Upper lobe of left lung (tissue), 6 donors: ENCODE data around the gene DDAH1. TPM values are rescaled to one million over a fixed set of nuclear protein-coding genes. Genes with fewer than 3 reads are reported as not detected.
A peak's percentile ranks its signal among the peaks of the same experiment; 100 is the strongest.
"Not testable (repeated sequence)": the region's sequence is repeated elsewhere in the genome, so short reads cannot be mapped to it uniquely, and the experiment has no call there.

Source experiments
- ATAC-seq, 2 donors: fragments of 200-7000 bp; cut with Tn5 transposase; one replicate each; pipeline ENCODE4 v1.9.1; 2022; ENCODE audit warnings: mild to moderate bottlenecking in 2 of 2, moderate library complexity in 2 of 2; ENCODE audit not compliant: low FRiP score in 2 of 2
- DNase-seq, 2 donors: peaks; one replicate each; pipeline ENCODE4 v3.0.0-alpha.2; 2019 to 2020
- H3K27ac ChIP-seq, 4 donors: fragments of 200-600 bp; sonication (generic); one replicate each; pipeline ENCODE4 v1.5.1; 2016 to 2019
- H3K27me3 ChIP-seq, 4 donors: fragments of 200-600 bp; sonication (generic); one replicate each; pipeline ENCODE4 v1.5.1; 2017 to 2019
- H3K36me3 ChIP-seq, 4 donors: fragments of 200-600 bp; sonication (generic); one replicate each; pipeline ENCODE4 v1.5.1; 2016 to 2019
- H3K4me1 ChIP-seq, 4 donors: fragments of 200-600 bp; sonication (generic); one replicate each; pipeline ENCODE4 v1.5.1; 2018 to 2019
- H3K4me3 ChIP-seq, 4 donors: fragments of 200-600 bp; sonication (generic); one replicate each; pipeline ENCODE4 v1.5.1; 2017 to 2019; ENCODE audit warnings: mild to moderate bottlenecking in 2 of 4, moderate library complexity in 1 of 4
- H3K9me3 ChIP-seq, 4 donors: fragments of 200-600 bp; sonication (generic); one replicate each; pipeline ENCODE4 v1.5.1; 2018 to 2019
- EP300 ChIP-seq, 4 donors: sonication (generic); formaldehyde crosslinking; IDR thresholded peaks; one replicate each; pipeline ENCODE4 v1.5.1; 2017; ENCODE audit warnings: antibody characterized with exemption in 4 of 4, control low read depth in 2 of 4
- POLR2A ChIP-seq, 4 donors: fragments of 450-650 bp; IDR thresholded peaks; one replicate each; pipeline ENCODE4 v1.5.1; 2016 to 2017; ENCODE audit warnings: antibody characterized with exemption in 4 of 4, mild to moderate bottlenecking in 2 of 4
- POLR2AphosphoS5 ChIP-seq, 2 donors: sonication (generic); formaldehyde crosslinking; IDR thresholded peaks; one replicate each; pipeline ENCODE4 v1.5.1; 2017; ENCODE audit warnings: antibody characterized with exemption in 2 of 2
- WGBS, 2 donors: methylation state at CpG; one replicate each; pipeline ENCODE4 v1.1.5; 2017 to 2018; 5-methylcytosine and 5-hydroxymethylcytosine counted together
- total RNA-seq, 6 donors: library from RNA; depleted of rRNA in 4 of 6; stranded (reverse); fragments of >200 nt in 4 of 6; gene quantifications; one replicate each; pipeline versions ENCODE4 v1.1.0 to v1.2.1, GENCODE V29; 2016 to 2021
- TF ChIP-seq, protein P1 (sequence below), 6 experiments: fragments of 450-650 bp in 4 of 6; fragments of 200-600 bp in 2 of 6; sonication (generic) in 2 of 6; IDR thresholded peaks; one replicate each; pipeline ENCODE4 v1.5.1; 2016 to 2019; ENCODE audit warnings: antibody characterized with exemption in 6 of 6
- donor health status: DM: no; HTN: no; CAD: no; lungs with moderate emphysema.
- donor health status: DM: no; HTN: yes; CAD: no; lungs with severe emphysema.

Gene DDAH1
- total RNA-seq, 6 donors from 2014 or later, result 24.1 to 78.8 (median 52.6) TPM

DNA sequence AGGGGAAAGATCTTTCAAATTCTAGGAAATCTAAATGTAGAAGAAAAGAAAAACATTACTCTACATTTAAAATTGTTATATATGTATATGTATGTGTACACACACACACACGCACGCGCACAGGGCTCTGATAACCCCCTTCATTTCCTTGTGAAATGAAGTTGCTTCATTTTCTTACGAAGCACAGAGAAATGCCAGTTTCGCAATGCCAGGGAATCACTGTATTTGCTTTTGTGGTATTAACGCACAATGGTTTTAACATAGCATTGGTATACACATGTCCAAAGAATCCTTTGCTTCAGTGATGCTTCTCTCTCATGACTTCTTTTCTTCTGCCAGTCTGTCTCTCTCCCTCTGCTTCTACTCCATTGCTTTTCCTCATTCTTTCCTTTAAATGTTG lies 8.4 kb upstream of the DDAH1 start:
- H3K4me1 ChIP-seq, result no peaks in the 10 kb centered on the region
- ATAC-seq, result no peak
- no peak overlapping the region for H3K4me3 ChIP-seq

DNA sequence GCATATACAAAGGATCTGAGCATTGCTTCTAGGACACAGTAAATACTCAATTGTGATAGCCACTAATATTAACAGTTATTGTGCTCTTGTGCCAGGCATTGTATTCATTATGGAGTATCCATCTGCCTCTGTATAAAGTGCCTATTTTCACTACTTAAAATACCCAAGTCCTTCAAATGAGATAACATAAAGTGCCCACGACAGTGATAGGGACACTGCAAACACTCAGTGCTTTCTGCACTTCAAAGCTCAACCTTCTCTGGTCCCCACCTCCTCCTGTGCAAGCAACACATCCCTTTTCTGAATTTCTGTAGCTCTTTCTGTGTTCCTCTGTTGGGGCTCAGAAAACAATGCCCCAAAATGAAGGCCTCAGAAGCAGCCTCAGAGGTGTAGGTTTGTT lies 6.6 kb upstream of the DDAH1 start:
- no peaks in the 10 kb centered on the region for H3K36me3 ChIP-seq
- TF ChIP-seq, protein P1, sequence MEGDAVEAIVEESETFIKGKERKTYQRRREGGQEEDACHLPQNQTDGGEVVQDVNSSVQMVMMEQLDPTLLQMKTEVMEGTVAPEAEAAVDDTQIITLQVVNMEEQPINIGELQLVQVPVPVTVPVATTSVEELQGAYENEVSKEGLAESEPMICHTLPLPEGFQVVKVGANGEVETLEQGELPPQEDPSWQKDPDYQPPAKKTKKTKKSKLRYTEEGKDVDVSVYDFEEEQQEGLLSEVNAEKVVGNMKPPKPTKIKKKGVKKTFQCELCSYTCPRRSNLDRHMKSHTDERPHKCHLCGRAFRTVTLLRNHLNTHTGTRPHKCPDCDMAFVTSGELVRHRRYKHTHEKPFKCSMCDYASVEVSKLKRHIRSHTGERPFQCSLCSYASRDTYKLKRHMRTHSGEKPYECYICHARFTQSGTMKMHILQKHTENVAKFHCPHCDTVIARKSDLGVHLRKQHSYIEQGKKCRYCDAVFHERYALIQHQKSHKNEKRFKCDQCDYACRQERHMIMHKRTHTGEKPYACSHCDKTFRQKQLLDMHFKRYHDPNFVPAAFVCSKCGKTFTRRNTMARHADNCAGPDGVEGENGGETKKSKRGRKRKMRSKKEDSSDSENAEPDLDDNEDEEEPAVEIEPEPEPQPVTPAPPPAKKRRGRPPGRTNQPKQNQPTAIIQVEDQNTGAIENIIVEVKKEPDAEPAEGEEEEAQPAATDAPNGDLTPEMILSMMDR (IDR thresholded peaks at IDR 0.05), result no peak
- TF ChIP-seq POLR2AphosphoS5 (IDR thresholded peaks at IDR 0.05), result no peak
- TF ChIP-seq EP300 (IDR thresholded peaks at IDR 0.05), result no peak
- TF ChIP-seq POLR2A (IDR thresholded peaks at IDR 0.05), result no peak
- 45 to 46% methylated on average over 1 of the region's 1 CpG for WGBS, 2 donors
- DNase-seq, result no peak
- no peak overlapping the region for H3K27ac ChIP-seq
- H3K4me1 ChIP-seq, result no peaks in the 10 kb centered on the region
- H3K4me3 ChIP-seq, result no peak overlapping the region
- no peaks in the 10 kb centered on the region for H3K9me3 ChIP-seq
- no peak for ATAC-seq
- no peaks in the 10 kb centered on the region for H3K27me3 ChIP-seq

More for the DNA sequence above, 8.4 kb upstream of the DDAH1 start:
- peak in 1 of 2 donors; percentile 50 for DNase-seq
- Histone ChIP-seq H3K27ac (no peak overlapping the region), H3K27me3 (no peaks in the 10 kb centered on the region), H3K36me3 (no peaks in the 10 kb centered on the region), H3K9me3 (no peaks in the 10 kb centered on the region)
- WGBS, 2 donors, result 57 to 60% methylated on average over 6 of the region's 6 CpGs
- TF ChIP-seq POLR2AphosphoS5 (IDR thresholded peaks at IDR 0.05) (peak in 1 of 2 donors; percentile 17), POLR2A (IDR thresholded peaks at IDR 0.05) (no peak)

DNA sequence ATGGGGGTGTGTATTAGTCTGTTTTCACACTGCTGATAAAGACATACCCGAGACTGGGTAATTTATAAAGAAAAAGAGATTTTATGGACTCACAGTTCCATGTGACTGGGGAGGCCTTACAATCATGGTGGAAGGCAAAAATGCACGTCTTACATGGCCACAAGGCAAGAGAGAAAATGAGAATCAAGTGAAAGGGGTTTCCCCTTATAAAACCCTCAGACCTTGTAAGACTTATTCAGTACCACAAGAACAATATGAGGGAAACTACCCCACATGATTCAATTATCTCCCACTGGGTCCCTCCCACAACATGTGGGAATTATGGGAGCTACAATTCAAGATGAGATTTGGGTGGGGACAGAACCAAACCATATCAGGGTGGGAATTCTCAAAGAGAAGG lies 5.2 kb upstream of the DDAH1 start:
- not testable (repeated sequence) for H3K27me3 ChIP-seq, ATAC-seq, H3K4me3 ChIP-seq, H3K4me1 ChIP-seq, H3K36me3 ChIP-seq, DNase-seq, H3K27ac ChIP-seq, H3K9me3 ChIP-seq
- 81 to 89% methylated on average over 2 of the region's 2 CpGs for WGBS, 2 donors

DNA sequence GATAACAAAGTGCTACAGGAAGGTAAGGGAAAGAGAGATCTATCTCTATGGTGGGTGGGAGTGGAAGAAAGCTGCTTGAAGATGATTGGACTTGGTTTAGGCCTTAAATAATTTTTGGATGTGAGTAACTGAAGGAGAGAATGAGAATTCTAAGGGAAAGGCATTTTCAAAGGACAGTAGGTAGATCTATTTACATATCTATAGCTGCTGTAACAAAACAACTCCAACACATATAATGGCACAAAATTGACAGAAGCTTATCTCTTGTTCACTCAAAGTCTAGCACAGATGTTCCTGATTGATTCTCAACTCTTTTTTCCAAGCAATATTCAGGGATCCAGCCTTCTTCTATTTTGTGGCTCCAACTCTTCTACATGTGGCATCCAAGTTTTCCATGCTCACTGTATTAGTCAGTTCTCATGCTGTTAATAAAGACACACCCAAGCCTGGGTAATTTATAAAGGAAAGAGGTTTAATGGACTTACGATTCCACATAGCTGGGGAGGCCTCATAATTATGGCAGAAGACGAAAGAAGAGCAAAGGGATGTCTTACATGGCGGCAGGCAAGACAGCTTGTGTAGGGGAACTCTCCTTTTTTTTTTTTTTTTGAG lies 3.1 kb upstream of the DDAH1 start:
- no peak for DNase-seq
- no peaks in the 10 kb centered on the region for H3K36me3 ChIP-seq
- no peak overlapping the region for H3K27ac ChIP-seq
- H3K4me3 ChIP-seq, result no peak overlapping the region
- H3K4me1 ChIP-seq, result peaks cover 0 to 14% (median 5%) of the 10 kb centered on the region in 4 donors
- ATAC-seq, result no peak
- H3K9me3 ChIP-seq, result no peaks in the 10 kb centered on the region
- WGBS, 2 donors, result 94% methylated on average over 3 of the region's 3 CpGs
- H3K27me3 ChIP-seq, result no peaks in the 10 kb centered on the region
- TF ChIP-seq EP300 (IDR thresholded peaks at IDR 0.05) (no peak), POLR2A (IDR thresholded peaks at IDR 0.05) (no peak), POLR2AphosphoS5 (IDR thresholded peaks at IDR 0.05) (no peak)
- TF ChIP-seq, protein P1 (IDR thresholded peaks at IDR 0.05), result no peak

DNA sequence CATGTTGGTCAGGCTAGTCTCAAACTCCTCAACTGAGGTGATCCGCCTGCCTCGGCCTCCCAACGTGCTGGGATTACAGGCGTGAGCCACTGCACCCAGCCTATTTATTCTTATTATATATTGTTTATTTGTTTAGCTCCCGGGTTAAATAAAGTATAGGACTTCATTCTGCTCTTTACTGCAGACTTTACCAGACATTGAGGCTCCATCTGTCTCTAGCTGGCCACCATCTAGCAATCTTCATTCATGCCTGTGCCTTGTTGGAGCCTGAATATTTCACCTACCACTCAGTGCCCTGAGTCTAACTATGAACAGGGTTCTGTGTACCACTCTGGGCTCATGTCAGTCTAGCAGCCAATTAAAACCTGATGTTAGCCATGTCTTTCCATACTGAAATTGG lies 2.1 kb upstream of the DDAH1 start:
- Histone ChIP-seq H3K9me3 (no peaks in the 10 kb centered on the region), H3K27me3 (no peaks in the 10 kb centered on the region), H3K4me1 (peaks cover 0 to 14% (median 6%) of the 10 kb centered on the region in 4 donors), H3K4me3 (no peak overlapping the region), H3K27ac (no peak overlapping the region), H3K36me3 (no peaks in the 10 kb centered on the region)
- WGBS, 2 donors, result 90 to 95% methylated on average over 5 of the region's 5 CpGs
- TF ChIP-seq POLR2AphosphoS5 (IDR thresholded peaks at IDR 0.05), result no peak
- TF ChIP-seq EP300 (IDR thresholded peaks at IDR 0.05), result no peak
- no peak for TF ChIP-seq POLR2A (IDR thresholded peaks at IDR 0.05)
- TF ChIP-seq, protein P1 (IDR thresholded peaks at IDR 0.05), result no peak
- no peak for DNase-seq
- no peak for ATAC-seq

DNA sequence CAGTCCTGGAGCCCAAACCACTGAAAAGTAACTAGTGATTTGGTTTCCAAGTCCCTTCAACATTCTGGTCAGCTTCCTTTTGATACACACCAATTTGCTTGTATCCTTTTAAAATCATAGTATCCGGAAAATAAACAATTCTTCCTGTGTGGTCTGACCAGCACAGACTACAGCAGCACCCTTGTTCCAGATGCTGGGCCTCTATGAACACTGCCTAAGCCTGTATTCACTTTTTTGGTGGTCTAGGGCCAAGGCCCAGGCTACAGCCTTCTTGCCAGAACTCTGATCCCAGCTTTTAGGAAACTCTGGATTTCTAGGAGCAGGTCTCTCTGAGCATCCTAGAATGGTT lies 801 bp upstream of the DDAH1 start:
- H3K4me1 ChIP-seq, result peaks cover 0 to 16% (median 8%) of the 10 kb centered on the region in 4 donors
- H3K27ac ChIP-seq, result peak overlapping the region; percentile 64 to 85 (median 82)
- DNase-seq (no peak), ATAC-seq (no peak)
- peak overlapping the region in 3 of 4 donors; percentile 56 to 79 (median 75) for H3K4me3 ChIP-seq
- H3K36me3 ChIP-seq, result no peaks in the 10 kb centered on the region
- TF ChIP-seq, protein P1 (IDR thresholded peaks at IDR 0.05), result no peak
- TF ChIP-seq POLR2AphosphoS5 (IDR thresholded peaks at IDR 0.05) (no peak), POLR2A (IDR thresholded peaks at IDR 0.05) (no peak), EP300 (IDR thresholded peaks at IDR 0.05) (no peak)
- no peaks in the 10 kb centered on the region for H3K9me3 ChIP-seq
- WGBS, 2 donors, result 50 to 54% methylated on average over 1 of the region's 1 CpG
- no peaks in the 10 kb centered on the region for H3K27me3 ChIP-seq
